Hematopoietic multipotent progenitor cell treated with erythropoietin and hydrocortisone succinate and interleukin-3 and kit ligand, for 4 days (in vitro differentiated cells): ENCODE data around the gene TTLL10.
A peak's percentile ranks its signal among the peaks of the same experiment; 100 is the strongest.

ENCODE experiments used
- DNase-seq: peaks from one replicate; pipeline ENCODE4 v3.0.0-alpha.2; 2015

The TTLL10 gene

DNA sequence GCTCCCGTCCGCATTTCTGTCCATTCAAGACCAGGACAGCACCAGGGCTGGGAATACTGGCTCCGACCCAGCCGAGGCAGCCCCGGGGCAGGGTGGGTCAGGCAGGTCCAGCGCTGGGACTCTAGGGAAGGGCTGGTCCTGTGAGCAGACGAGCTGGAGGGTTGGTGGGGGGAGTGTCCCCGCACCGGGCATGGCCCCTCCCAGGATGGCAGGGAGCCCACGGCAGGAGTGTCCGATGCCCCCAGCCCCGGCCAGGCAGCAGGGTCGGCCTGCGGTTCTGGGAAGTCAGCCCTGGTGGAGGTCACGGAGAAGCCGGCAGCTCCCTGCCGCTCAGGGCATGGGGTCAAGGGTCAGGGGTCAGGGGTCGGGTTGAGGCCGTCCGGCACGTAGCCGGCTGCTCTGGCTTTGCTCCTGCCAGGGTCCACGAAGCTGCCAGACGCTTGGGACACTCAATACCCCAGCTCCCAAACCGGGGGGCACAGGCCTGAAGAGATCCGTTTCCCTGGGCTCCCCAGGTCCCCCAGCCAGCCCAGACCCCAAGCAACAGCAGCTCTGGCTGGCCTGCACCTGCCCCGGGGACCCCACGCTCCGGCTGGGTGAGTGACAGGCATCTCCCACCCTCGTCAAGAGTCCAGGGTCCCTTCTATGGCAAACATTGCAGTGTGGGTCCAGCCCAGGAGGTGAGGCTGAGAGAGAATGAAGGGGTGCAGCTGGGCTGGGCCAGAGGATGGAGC lies 66.1 kb downstream of the TTLL10 start:
- no peak for DNase-seq

DNA sequence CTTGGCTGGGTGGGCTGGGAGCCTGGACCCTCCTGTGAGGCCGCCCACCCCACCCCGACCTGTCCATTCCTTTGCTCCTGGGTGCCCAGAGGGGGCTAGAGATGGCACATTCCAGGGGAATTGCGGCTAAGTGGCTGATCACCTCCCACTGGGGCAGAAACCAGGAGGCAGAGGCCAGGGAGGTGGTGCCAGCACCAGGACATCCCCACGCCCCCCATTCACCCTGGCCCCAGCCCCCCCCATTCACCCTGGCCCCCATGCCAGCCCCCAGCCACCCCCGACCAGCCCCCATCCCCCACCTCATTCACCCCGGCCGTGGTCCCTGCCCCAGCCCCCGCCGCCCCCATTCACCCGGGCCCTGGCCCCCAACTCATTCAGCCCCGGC lies 66.7 kb downstream of the TTLL10 start:
- no peak for DNase-seq

DNA sequence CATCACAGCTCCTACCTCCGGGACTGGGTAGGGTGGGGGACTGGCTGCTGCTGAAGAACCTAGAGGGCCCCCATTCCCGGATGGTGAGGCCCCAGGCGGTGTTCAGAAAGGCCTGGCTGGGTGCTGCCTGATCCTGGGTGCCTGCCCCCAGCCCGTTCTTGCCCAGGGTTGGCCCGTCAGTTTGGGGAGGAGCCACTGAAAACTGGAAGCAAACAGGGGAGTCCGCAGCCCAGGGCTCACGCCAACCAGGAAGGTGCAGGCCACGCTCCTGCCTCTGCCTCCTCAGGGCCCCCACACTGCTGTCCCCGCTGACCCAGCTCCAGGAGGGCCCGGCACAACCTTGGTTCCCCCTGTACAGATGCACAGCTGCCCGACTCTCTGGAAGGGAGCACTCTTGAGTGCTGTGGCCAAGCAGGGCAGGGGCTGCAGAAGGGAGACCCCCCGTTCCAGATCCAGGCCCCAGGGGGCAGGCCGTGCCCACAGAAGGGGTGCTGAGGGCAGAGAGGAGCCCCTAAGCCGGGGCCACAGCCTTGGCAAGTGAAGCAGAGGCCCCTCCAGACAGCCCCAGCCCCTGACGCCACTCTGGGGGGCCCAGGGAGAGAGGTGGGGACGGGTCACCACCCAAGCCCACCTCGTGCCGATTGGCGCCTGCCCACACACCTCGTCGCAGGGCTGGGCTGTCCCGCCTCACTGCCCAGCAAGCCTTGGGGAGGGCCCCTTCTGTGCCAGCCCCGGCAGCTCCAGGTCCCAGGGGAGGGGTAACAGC lies 67.3 kb downstream of the TTLL10 start:
- no peak for DNase-seq

DNA sequence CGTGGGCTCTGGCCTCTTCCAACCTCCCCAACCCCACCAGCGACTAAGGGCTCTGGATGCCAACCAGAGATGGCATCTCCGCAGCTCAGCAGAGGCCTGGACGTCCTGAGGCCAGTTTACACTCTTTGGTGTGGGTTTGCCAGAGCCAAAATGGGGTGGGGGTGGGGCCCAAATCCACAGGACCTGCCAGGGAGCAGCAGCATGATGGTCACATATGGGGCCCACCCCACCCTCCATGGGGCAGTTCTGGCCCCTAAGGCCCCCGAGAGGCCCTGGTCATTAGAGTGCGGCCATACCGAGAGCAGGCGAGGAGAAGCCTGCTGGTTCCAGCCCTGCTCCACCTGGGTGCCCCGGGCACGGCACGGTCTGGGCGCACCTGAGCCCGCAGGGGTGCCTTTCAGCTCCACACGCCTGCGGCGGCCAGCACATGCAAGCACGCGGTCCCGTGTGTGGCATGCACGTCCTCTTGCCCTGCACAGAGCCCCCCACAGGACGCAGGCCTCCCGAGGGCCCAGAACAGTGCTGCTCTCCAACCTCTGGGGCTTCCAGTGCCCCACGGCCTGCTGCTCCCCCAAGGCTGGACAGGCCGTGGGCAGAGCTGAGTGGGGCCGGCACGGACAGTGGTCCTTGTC lies 68.0 kb downstream of the TTLL10 start:
- DNase-seq = no peak

DNA sequence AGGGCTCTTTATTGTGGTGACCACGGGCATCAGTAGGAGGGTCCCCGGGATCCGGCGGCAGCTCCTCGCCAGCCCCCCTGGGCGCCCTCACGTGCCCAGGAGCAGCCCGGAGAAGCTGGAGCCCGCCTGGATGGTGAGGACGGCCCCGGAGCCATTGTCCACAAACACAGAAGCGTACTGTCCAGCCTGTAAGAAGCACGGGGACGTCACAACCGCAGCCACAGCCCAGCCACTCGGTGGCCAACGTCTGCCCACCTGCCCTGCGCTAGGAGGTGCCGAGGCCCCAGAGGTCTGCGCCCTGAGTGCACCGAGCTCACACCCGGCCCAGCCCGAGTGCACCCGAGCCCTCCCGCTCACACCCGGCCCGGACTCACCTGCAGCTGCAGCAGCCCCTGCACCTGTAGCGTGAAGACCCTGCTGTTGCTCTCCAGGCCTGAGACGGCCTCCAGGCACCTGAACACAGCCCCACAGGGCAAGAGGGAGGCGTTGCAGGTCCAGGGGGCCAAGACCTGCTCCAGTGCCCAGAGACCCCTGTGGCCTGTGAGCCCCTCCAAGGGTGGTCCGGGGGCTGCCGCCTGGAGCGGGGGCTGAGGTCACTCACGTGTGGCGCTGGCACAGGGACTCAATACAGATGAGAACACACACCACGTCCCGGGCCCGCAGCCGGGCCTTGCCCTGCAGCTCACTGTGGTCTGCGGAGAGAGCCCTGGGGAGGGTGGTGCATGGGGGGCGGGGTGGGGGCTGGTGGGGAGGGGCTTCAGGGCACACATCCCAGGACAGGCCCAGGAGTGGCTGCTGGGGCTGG lies 69.0 kb downstream of the TTLL10 start:
- no peak for DNase-seq

DNA sequence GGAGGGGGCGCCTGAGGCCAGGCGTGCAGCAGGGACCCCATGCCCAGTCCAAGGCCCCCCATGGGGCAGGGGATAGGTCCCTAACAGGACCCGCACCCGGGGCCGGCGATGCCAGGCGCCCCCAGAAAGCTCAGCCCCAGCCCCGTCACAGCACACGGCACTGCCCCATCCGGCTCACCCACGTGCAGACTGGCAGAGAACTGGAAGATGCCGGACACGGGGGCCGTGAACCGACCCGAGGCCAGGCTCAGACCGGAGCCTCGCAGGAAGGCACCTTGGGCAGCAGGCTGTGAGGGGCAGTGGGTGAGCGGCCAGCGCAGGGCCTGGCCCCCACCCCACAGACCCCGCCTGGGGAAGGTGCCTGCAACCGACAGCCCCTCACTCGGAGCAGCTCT lies 69.6 kb downstream of the TTLL10 start:
- no peak for DNase-seq

DNA sequence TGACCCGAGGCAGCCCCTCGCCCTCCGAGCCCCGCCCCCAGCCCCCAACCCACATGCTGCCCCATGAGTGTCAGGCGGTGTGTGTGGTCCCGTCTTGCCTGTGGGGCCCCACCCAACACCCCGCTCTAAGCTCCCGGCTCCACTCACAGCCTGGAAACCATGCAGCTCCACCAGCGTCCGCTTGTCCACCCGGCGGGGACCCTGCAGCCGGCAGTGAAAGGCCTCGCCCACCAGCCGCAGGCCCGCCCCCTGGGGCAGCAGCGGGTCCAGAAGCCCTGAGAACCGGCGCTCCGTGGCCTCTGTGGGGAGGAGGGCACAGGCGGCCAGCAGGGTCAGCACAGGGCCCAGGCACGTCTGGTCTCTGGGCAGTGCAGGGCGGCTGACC lies 70.1 kb downstream of the TTLL10 start:
- DNase-seq = no peak

DNA sequence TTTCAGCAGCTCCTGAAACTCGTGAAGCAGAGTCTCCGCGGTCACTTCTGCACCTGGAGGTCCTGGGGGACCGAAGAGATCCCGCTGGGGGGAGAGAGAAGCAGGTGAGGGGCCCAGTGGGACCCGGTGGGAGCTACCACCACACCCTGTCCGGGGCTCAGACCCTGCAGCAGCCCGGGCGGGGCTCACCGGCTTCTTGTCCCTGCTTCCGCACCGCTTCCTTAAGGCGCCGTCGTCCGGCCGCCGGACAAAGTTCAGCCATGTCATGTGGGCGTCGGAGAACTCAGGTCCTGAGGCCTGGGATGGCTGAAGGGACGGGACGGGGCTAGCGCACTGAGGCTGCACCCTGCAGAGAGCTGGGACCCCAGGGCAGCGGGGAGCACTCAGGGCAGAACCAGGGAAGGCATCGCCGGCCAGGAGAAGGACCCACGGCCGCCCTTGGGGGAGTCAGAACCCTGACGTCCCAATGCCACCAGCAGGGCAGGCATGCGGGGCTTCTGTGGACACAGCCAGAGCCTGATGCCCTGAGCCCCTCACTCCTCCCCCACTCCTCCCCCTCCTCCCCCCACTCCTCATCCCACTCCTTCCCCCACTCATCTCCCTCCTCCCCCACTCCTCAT lies 70.6 kb downstream of the TTLL10 start:
- peak; percentile 25 for DNase-seq

DNA sequence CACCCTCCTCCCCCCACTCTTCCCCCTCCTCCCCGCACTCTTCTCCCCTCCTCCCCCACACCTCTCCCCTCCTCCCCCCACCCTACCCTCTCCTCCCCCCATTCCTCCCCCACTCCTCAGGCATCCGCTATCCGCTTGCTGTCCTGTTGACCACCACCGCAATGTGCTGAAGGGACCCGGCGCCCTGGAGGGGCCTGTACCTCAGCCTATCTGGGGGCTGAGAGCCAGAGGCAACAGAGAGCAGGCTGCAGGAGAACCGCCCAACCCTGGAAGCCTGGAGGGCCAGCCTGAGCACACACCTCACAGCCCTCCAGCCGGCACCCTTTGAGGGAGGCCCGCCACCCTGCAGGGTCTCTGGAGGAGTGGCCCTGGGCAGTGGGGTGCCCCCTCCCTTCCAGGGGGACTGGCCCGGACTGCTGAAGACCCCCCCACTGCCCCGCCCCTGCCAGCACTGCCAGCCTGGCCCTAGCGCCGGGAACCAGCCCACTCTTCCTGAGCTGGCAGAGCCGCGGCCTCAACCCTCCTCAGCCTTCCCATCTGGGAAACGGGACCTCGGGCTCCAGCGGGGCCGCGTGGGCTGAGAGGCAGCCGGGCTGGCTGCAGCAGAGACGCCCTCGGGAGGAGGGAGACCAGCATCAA lies 71.6 kb downstream of the TTLL10 start:
- peak; percentile 29 for DNase-seq

DNA sequence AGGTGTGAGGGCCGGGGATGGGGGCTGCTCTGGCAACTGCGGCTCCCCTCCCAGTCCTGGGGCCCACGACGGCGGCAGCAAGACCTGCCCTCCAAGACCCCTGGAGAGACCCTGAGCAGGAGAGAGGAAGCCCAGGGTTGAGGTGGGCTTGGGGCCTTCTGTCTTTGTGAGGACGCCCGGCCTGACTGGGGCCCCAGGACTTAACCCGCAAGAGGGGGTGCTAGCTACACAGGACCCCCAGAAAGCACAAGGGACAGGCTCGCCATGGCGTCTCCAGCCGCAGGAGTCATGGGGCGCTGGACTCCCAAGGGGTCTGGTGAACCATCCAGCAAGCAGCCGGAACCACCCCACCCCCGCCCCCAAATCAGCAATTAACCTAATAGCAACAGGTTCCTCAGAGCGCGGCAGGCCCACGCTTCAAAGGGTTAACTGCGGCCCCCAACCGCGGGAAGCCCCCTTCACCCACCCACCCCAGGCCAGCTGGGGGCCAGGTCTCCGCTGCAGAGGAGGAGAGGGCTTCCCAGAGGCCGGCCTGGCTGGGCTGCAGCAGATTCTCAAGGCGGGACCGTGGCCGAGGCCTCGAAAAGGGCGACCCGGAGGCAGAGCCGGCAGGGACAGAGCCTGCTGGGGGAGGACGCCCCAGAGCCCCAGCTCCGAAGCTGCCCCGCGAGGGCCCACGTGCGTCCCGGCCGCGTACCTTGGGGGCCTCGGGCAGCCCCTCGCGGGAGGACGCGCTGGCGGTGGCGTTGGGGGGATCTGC lies 72.3 kb downstream of the TTLL10 start:
- peak; percentile 24 for DNase-seq

DNA sequence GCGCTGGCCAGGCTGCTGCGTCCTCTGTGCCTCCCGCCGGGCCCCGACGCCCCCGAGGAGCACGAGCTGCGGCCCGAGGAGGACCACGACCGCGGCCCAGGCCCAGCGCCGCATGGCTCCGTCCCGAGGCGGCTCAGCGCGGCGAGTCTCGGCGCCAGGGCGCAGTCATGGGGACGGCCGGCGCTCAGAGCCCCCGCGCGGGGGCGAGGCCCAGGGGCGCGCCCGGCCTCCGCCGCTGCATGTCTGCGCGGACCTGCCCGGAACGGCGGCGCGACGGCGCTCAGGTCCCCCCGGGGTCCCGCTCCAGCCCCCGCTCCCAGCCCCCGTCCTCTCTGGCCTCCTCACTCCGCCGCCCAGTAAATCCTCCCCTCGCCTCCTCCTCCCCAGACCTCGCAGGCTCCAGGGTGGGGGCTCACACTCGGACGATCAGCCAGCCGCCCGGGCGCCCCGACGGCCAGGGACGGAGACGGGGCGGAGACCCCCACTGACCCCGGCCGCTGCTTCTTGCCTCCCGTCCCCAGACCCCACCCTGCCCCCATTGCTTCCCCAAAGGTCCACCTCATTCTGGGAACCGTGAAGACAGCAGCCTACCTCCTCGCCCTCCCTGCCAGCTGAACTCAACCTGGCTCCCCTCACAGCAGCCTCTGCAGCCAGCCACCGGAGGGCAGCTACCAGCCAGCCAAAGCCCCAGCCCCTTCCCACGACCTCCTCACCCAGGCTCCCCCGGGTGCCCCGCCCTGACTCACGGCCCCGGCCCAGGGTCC lies 73.1 kb downstream of the TTLL10 start, which contains the start of gene C1QTNF12:
C1QTNF12 (minus strand) TSS at position 146 of the 764 bp plus-strand sequence; CDS start at position 114, 32 bp downstream.
- DNase-seq = peak; percentile 27

DNA sequence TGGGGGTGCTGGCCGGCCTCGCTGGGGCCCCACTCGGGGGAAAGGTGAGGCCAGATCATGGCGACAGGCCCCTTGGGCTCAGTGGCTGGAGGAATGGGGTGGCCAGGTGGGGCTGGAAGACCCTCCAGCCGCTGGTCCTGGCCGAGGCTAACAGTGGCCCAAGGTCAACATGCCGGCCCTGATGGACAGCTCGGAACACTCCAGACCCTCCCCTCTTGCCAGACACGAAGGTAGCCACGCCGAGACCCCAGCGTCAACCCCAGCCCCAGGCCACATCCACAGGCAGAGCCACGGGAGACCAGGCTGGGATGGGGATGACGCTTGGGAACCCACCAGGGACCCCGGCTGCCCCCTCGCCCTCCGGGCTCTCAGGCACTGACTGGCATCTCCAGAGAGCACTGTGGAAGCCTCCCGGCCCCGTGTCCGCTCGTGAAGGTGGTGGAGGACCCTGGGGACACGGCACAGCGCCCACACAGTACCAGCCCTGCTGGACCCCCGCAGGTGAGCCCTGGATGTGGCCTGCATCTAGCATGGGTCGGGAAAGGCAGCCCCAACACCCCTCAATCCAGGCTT lies 73.7 kb downstream of the TTLL10 start:
- DNase-seq = no peak
